22Rv1 (cell line): Measurements from ENCODE around the gene GNPTAB.

Experiments
- ZFX ChIP-seq: fragments of 450-650 bp; IDR thresholded peaks from 2 replicates; pipeline ENCODE4 v1.6.1; 2017; ENCODE audit warnings: antibody characterized with exemption, borderline replicate concordance
- TF ChIP-seq, protein P1 (sequence below): fragments of 450-650 bp; IDR thresholded peaks from 2 replicates; pipeline ENCODE4 v1.5.1; 2017; ENCODE audit warnings: mild to moderate bottlenecking

DNA sequence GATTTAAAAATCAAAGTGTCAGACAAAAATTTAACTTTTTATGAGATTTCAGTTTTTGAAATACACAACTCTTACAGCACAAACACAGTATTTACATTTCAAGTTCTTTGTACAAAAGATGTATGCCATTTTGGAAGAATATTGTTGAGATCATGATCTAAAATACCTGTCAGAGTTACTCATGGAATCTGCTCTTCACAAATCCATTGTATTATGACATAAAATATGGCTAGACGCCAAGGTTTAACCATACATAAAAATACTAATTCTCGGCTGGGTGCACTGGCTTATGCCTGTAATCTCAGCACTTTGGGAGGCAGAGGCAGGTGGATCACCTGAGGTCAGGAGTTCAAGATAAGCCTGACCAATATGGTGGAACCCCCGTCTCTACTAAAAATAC lies 85.3 kb downstream of the GNPTAB start:
- TF ChIP-seq, protein P1, sequence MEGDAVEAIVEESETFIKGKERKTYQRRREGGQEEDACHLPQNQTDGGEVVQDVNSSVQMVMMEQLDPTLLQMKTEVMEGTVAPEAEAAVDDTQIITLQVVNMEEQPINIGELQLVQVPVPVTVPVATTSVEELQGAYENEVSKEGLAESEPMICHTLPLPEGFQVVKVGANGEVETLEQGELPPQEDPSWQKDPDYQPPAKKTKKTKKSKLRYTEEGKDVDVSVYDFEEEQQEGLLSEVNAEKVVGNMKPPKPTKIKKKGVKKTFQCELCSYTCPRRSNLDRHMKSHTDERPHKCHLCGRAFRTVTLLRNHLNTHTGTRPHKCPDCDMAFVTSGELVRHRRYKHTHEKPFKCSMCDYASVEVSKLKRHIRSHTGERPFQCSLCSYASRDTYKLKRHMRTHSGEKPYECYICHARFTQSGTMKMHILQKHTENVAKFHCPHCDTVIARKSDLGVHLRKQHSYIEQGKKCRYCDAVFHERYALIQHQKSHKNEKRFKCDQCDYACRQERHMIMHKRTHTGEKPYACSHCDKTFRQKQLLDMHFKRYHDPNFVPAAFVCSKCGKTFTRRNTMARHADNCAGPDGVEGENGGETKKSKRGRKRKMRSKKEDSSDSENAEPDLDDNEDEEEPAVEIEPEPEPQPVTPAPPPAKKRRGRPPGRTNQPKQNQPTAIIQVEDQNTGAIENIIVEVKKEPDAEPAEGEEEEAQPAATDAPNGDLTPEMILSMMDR = no peak
- TF ChIP-seq ZFX = no peak
